CD4-positive, alpha-beta T cell treated with Interleukin-4 for 1 hour (primary cell): Measurements from ENCODE around the gene RET.
A peak's percentile ranks its signal among the peaks of the same experiment; 100 is the strongest.

Source experiments
- DNase-seq, 2 donors: peaks; one replicate each; pipeline ENCODE4 v3.0.0-alpha.2; 2020 to 2022

RET gene

GRCh38 chr10:43122096-43122495 is 45.2 kb downstream of the RET start:
- no peak for DNase-seq

DNA sequence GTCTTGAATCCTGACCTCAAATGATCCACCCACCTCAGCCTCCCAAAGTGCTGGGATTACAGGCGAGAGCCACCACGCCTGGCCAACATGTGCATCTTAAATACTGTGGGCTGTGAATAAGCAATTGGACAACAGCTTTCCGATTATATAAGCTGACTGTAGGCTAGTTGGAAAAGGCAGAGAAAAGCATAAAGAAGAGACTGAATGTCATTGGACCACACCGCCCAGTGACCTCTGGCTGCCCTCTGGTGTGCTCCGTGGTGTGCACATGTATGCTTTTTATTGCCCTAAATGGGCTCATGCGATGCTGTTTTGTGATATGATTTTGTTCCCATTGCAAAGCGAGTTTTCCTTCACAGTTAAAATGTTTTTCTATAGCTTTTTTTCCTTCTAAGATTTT is 46.0 kb downstream of the RET start:
- no peak for DNase-seq

DNA sequence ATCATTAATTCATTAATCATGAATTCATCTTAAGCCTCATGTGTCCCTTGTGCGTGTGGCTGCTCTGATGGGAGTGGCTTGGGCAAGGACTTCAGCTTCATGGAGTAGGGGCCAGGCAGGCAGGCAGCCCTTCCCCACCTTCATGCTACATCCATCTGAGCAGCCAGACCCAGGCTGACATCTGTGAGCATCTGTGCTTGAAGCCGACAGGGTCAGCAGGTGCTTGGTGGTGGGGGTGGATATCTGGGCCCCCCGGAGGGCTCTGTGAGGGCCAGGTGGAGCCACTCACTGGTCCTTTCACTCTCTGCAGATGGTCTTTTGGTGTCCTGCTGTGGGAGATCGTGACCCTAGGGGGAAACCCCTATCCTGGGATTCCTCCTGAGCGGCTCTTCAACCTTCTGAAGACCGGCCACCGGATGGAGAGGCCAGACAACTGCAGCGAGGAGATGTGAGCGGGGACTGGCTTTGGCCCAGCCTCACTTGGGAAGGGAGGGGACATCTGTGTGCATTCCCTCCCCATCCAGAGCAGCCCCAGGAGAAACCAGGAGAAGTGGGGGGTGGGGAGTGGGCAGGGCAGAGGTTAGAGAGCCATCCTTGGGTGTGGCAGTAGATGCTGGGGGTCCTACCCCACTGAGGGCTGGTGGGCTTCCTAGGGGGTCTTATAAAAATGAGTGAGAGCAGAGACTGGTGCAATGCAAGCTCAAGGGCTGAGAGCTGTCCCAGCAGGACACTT is 46.7 kb downstream of the RET start:
- DNase-seq, result peak in 1 of 2 donors; percentile 4

DNA sequence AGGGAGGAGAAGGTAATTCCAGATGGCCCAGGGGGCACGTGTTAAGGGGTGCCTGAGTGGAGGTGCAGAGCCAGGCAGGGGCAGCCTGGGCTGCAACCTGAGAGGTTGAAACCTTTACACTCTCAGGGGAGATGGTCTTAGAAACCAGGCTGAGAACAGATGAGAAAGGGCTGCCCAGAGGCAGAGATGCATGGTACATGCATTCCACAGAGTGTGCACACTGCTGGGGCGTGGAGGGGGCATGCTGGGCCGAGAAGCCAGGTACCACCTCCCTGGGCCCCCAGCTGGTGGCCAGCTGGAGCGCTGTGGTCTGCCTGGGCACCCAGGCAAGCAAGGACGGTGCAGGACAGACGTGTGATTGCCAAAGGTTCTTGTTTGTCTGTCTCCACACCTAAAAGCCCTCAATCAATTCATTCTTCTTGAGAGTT is 47.2 kb downstream of the RET start:
- no peak for DNase-seq

DNA sequence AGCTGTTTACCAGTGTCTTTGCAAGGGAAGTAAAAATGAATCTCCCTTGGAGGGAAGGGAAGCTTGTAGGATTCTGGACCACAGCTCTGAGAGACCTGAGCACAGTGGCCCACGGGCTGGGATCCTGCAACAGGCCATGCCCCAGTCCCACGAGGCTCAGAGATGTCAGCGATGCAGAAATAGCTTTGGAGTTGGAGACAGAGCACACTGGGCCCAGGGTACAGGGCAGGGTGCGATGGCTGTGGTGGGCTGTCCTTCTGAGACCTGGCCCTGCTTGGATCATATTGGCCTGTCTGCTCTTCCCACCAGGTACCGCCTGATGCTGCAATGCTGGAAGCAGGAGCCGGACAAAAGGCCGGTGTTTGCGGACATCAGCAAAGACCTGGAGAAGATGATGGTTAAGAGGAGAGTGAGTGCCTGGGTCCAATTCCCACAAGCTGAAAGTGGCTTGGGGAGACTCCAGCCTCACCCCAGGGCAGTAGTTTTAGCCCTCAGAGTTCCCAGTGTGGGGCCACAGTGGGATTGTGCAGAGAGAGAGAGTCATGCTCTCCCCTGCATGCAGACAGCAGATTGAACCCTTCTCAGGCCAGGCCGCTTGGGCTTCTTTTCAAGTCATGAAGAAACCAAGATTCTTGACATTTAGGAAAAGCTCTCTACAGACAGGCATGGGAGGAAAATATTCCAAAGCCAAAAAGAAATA is 47.9 kb downstream of the RET start:
- no peak for DNase-seq

- DNase-seq, result no peak
These were observed 48.5 kb downstream of the RET start for GRCh38 chr10:43125274-43125845.

GRCh38 chr10:43125881-43126731 is 49.2 kb downstream of the RET start:
- no peak for DNase-seq

DNA sequence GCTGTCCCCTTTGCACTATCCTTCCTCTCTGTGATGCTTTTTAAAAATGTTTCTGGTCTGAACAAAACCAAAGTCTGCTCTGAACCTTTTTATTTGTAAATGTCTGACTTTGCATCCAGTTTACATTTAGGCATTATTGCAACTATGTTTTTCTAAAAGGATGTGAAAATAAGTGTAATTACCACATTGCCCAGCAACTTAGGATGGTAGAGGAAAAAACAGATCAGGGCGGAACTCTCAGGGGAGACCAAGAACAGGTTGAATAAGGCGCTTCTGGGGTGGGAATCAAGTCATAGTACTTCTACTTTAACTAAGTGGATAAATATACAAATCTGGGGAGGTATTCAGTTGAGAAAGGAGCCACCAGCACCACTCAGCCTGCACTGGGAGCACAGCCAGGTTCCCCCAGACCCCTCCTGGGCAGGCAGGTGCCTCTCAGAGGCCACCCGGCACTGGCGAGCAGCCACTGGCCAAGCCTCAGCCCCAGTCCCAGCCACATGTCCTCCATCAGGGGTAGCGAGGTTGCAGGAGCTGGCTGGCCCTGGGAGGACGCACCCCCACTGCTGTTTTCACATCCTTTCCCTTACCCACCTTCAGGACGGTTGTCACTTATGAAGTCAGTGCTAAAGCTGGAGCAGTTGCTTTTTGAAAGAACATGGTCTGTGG is 50.0 kb downstream of the RET start:
- no peak for DNase-seq

- DNase-seq, result no peak
These were observed 50.6 kb downstream of the RET start for GRCh38 chr10:43127442-43127841.

- DNase-seq, result no peak
These were observed 51.5 kb downstream of the RET start for GRCh38 chr10:43128331-43128730.

DNA sequence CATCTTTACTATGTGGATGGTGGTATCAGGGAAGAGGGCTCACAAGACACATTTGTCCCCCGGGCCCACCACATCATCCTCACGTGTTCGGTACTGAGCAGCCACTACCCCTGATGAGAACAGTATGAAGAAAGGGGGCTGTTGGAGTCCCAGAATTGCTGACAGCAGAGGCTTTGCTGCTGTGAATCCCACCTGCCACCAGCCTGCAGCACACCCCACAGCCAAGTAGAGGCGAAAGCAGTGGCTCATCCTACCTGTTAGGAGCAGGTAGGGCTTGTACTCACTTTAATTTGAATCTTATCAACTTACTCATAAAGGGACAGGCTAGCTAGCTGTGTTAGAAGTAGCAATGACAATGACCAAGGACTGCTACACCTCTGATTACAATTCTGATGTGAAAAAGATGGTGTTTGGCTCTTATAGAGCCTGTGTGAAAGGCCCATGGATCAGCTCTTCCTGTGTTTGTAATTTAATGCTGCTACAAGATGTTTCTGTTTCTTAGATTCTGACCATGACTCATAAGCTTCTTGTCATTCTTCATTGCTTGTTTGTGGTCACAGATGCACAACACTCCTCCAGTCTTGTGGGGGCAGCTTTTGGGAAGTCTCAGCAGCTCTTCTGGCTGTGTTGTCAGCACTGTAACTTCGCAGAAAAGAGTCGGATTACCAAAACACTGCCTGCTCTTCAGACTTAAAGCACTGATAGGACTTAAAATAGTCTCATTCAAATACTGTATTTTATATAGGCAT is 52.3 kb downstream of the RET start:
- DNase-seq, result peak; percentile 23 to 46

DNA sequence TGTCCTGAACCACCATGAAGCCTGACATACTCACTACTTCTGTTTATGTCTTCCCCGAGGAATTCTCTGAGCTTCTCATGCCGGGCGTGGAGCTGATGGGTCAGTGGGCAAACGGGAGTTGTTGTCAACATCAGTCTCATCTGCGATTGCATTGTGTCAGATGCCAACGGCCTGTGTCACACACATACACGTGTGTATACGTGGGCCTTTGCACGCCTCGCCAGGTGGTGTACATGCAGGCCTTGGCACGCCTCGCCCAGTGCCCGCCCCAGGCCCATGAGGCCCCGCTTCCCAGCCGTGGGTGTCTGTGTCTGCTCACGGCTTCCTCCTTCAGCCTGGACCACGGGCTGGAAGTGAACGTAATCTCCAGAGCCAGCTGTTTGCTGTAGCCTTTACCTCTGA is 53.9 kb downstream of the RET start:
- DNase-seq, result no peak

DNA sequence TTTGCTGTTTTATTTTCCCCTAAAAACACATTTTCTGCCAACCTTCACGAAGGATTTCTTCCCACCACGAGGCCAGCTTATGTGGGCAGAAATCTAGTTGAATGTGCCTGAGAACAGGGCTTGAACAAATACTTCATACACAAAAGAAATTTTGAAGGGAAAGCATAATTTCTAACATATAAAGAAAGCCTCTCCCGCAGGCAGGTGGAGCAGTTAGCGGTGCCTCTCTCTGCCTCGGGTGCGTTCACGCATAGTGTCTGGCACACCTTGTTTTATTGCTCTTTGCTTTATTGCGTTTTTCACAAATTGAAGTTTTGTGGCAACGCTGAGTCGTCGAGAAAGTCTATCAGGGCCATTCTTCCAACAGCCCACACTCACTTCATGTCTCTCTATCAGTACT is 54.4 kb downstream of the RET start:
- no peak for DNase-seq

DNA sequence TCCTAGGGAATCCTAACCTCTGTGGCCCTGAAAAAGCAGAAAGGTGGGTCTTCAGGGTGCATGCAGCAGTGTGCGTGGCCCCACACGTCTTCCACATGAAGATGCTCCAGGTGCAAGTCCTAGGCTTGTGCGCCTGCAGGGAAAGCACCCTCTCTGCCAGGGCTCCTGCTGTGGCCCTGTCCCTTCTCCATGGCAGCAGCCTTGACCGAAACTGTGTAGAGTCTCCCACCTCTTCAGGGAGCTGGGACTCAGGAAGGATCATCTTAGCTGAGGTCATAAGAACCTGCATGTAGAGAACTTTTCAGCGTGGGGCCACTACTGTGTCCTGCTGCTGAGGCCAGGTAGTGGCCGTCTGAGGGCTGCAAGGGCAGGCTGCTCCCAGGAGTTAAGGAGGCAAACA is 55.0 kb downstream of the RET start:
- DNase-seq, result no peak

DNA sequence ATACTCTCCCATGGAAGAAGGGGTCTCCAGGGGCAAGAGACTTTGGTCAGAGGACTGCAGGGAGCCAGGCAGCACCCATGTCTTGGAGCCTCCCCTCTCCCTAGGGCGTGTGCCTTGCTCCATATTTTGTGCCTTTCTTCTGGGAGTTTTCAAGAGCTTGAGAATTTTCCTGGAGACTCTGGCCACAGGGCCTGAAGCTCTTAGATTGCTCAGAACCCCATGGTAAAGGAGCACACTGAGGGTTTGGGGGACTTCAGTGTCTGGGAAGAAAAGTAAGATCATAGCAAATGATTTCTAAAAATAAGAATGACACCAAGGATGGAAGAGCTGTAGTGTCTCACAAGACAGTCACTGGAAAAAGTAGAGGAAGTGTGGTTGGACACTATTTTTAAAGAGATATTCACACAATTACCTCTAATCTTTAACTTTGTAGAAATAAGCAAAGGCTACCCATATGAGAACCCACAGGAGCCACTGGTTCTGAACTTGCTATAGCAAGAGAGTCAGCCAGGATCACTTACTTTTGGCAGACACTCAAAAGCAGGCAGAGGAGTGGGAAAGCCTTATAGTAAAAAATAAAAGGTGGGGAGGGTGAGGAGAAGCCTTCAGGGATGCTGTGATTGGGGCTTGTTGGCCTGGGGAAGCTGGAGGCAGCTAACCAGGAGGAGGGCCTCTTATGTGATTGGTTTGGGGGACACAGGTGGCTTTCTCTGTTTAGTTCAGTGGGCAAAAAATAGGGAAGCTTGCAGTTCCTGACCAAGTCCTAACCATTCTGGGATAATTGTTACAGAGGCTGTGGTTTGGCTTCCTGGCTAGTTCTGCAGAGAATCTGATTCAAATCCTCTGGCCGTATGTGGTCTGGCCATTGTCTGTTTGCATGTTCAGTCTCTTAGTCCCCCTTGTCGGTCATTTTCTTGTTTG is 56.3 kb downstream of the RET start:
- no peak for DNase-seq

DNA sequence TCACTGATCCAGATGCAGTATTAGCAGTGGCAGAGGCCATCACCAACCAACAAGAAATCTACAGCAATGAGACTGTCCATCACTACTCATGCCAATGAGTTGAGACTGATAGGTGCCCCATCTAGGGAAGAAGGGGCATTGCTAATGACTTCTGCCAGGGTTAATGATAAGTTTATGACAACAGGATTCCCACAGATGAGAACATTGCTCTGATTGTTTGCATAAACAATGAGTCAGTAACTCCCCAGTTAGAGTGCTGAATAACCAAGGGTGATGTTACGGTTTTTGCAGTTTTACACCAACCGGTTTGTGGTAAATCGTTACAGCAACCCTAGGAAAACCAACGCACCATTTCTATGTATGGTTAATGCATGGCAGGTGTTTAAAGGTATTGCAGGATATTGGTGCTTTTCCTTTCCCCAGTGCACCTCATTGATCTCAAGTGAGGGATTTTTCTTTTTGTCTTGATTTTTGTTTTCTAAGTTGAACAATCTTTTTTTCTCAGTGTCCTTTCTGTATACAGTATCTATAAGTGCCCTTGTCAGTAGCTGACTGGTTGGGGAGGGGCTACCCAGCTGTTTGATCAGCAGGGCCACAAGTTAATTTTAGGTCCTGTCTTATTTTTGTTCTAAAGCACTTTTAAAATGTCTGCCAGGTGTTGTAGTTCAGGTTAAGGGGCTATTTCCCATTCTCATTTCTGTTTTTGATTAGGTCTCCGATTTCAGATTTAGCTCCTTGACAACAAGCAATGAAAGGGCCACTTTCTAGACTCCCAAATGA is 57.4 kb downstream of the RET start:
- no peak for DNase-seq

- DNase-seq, result no peak
These were observed 58.2 kb downstream of the RET start for GRCh38 chr10:43135064-43135463.

GRCh38 chr10:43135656-43136055 is 58.8 kb downstream of the RET start:
- no peak for DNase-seq

- DNase-seq, result no peak
These were observed 59.6 kb downstream of the RET start for GRCh38 chr10:43136432-43136831.
